ENCODE results near the gene ANGPTL2. TPM values are rescaled to one million over a fixed set of nuclear protein-coding genes. Genes with fewer than 3 reads are reported as not detected.

Gene ANGPTL2
- polyA plus RNA-seq, 3 donors: 9.6 to 11.1 (median 9.7) TPM

DNA sequence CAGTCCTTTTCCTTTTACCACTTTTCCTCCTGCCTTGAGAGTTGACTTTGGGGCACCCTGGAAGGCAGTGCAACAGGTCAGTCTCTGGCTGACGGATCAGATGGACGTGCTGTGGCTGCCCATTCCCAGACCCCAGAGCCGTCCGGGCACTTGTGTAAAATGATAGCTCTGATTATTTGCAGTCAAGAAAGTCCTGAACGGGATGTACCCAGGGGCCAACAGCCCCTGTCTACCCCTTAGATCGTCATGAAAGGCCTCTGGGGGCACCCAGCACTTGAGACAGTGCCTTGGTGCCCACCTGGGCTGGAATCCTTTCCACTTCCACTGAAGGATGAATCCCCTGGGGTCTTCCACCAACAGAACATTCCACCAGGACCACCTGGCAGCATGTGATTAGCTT, 17.7 kb upstream of the ANGPTL2 start:
- no peak for DNase-seq (ENCODE audit: extremely low read depth in 1 of 11, low read depth in 9 of 11, low spot score in 4 of 11)

DNA sequence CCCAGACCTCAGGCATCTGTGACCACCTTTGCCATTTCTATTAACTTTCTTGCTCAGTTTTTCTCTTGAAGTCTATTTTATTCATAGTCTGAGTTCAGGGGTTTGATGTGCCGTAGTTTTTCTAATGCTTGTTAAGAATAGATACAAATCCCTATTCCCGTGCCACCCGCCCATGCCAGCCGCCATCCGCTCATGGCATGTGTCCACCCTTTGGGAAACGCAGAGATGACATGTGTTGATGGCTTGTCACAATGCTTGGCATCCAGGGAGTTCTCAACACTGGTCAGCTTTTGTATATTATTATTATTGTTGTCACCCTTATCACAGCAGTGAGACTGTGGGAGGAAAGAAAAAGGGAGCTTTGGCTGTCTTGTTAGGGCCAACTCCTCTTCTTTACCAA, 17.3 kb upstream of the ANGPTL2 start:
- DNase-seq (ENCODE audit: extremely low read depth in 1 of 11, low read depth in 9 of 11, low spot score in 4 of 11): no peak

DNA sequence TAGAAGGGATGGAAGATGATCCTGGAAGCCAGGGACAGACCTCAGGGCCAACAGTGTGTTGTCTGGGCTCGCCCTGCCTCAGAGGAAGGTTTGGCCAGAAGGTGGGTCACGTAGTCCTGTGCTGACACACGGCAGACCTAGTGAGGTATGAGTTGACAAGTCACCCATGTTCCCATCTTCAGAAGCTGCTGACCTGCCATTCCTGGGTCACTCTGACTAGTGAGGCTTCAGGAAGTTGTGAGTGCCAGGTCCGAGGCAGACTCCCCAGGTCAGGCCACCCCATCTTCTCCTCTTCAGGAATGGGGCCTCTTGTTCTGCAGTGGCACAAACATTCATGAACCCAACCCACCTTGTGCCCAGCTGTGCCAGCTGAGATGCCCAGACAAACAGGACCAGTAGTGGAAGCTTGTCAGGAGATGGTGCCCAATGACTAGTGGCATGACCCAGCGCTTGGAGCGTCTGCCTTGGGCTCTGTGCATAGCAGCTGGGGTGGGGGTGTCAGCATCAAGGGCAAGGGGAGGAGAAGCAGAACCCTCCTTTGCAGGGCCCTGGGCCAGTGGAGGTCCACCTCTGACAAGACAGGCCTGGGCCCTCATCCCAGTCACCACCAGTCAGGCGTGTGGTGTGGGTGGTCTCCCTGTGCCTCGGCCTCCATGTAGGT, 16.8 kb upstream of the ANGPTL2 start:
- no peak for DNase-seq (ENCODE audit: extremely low read depth in 1 of 11, low read depth in 9 of 11, low spot score in 4 of 11)

DNA sequence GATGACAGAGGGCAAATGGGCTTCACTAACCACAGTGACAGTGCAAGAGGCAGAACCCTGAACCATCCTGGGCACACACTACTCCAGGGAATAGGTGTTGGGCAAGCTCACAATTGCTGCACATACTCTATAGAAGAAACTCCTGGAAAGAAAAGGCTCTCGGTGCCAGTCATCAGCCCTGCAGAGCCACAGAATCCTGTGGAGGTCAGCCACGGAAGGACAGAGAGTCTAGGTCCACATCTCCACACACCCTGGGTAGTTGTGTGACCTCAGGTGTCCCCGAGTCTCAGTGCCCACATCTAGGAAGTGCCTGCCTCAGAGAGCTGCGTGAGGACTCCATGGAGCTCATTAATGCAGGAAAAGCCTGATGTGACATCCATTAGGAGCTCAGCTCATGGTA, 16.0 kb upstream of the ANGPTL2 start:
- DNase-seq (ENCODE audit: extremely low read depth in 1 of 11, low read depth in 9 of 11, low spot score in 4 of 11): no peak

DNA sequence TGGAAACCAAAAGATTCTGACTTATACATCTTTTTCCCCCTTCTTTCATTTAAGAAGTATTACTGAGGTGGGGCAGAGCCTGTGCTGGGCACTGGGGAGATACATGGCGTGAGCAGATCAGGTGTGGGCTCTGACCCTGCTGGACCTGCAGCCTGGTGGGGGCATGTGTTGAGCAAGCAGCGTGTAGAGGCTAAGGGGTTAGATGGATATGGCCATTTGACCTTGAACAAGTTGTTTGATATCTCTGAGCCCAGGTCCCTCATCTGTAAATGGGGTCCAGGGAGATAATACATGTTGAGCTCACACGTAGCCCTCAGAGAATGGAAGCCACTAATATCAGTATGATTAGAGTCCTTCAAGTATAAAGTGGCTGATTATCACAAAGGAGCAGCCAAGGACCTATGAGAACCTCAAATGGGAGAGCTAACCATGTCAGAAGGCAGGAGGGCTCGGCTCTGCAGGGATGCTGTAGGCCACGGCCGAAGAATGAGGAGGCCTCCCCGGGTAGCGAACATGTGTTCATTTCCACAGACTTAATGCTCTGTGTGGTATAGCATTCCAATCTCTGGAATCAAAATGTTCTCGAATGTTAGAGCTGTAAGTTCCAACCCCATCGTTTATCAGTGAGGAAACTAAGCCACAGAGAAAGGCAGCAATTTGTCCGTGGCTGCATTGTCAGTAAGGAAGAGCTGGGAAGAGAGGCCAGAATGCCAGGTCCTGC, 15.4 kb upstream of the ANGPTL2 start:
- DNase-seq (ENCODE audit: extremely low read depth in 1 of 11, low read depth in 9 of 11, low spot score in 4 of 11): no peak

DNA sequence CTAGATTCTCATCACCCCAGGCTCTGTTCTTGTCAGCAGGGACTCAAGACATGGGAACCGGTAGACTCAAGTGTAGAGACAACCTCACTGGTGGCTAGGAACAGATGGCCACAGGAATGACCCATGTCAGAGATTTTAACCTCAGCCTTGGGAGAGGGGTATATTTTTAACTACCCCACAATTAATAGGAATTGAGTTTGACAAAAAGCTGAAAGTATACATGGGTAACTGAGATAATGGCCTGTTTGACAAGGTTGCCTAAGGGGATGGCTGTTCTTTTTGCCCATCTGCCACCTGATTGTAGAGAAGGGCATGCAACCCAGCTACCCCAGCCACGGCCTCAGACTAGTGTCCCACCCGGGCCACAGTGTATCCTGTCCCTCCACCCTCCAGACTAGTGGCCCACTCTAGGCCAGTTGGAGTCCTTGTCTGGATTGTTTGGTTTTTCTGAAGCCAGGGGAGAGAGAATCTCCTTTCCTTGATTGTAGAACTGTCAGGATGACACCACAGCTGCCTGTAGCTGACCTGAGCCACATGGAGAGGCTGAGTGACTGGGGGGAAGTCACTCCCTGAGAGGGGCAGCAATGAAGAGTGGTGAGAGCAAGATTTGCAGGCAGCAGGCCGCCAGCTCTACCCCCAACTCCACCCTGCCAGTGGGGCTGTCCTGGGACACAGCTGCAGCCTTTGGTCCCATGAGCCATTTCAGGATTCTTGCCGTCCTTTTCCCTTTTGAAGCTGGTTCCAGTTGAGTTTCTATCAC, 14.6 kb upstream of the ANGPTL2 start:
- DNase-seq (ENCODE audit: extremely low read depth in 1 of 11, low read depth in 9 of 11, low spot score in 4 of 11): no peak

DNA sequence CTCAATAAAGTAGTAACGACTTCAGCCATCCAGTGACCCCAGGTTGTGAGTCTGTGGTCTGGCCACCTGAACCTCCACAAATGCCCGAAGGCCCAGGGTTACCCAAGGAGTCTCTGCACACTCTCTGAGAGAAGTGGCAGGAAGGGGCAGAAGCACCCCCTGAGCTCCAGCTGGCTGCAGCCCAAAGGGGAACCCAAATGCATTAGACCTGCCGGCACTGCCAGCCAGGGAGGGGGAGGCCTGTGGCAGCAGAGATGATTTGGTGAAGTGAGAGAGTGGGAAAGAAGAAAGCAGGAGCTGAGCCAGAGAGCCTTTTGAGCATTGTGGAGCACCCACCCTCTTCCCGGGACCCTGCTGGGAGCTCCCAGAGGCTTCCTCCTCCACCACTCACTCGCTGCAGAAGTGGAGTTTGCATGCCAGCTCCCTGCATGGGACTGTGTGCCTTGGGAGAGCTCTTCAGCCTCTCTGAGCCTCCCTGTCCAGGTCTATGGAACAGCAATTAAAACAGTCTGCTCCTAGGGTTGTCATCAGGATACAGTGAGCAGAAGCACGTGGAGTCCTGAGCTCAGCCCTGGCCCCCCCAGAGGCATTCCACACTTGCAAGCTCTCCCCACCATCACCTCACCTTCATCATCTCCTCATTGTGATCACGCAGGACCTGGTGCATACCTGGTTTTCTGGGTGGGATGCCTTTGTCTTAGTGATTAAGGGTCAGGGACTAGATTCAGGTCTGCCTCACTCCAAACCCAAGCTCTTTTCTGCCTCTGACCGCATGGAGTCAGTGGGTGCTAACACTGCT, 13.8 kb upstream of the ANGPTL2 start:
- no peak for DNase-seq (ENCODE audit: extremely low read depth in 1 of 11, low read depth in 9 of 11, low spot score in 4 of 11)

DNA sequence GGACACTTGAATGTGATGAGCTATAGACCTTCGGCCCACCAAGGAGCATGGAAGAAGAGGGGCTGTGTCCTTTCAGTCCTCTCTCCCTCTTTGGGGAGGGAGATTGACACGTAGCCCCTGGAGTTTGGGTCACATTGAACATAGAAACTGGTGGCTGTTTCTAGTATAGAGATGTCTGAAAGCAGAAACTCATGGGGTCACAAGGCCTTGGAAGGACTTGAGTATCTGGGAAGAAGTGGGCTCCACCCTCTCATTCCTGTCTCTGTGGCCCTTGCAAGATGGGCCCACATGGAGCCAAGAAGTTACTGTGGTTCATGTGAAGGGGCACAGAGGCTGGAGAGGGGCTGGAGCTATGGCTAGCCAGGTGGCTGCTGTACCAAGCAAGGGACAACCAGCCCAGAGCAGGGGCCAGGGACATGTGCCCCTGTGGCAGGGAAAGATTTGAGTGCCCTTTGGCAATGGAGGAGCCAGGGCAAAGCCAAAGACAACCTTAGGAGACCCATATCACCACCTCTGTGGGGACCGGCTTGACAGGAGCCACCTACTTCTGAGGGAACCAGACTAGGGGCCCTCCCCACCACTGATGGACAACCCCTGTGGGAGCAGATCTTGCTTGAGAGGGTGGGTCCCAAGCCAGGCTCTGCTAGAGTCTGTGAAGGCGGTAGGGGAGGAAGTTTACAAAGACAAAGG, 12.8 kb upstream of the ANGPTL2 start:
- no peak for DNase-seq (ENCODE audit: extremely low read depth in 1 of 11, low read depth in 9 of 11, low spot score in 4 of 11)

DNA sequence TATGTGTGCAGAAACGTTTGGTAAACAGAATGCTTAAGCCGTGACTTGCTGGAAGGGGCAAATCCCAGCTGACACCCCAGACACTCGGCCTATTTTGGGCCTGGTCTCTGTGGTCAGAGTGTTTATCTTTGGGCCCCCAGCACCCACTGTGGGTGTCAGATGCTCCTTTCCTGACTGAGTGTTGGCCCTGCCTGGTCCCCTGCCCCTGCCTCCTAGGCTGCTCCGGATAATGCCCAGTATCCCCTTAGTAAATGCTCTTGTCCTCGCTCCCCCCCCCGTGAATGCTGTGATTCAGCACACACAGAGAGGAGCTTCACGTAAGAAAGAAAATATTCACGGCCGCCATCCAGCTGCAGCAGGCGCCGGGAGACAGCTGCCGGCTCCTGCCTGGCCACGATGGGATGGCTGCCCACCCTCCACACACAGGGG, 11.3 kb upstream of the ANGPTL2 start:
- no peak for DNase-seq (ENCODE audit: extremely low read depth in 1 of 11, low read depth in 9 of 11, low spot score in 4 of 11)

DNA sequence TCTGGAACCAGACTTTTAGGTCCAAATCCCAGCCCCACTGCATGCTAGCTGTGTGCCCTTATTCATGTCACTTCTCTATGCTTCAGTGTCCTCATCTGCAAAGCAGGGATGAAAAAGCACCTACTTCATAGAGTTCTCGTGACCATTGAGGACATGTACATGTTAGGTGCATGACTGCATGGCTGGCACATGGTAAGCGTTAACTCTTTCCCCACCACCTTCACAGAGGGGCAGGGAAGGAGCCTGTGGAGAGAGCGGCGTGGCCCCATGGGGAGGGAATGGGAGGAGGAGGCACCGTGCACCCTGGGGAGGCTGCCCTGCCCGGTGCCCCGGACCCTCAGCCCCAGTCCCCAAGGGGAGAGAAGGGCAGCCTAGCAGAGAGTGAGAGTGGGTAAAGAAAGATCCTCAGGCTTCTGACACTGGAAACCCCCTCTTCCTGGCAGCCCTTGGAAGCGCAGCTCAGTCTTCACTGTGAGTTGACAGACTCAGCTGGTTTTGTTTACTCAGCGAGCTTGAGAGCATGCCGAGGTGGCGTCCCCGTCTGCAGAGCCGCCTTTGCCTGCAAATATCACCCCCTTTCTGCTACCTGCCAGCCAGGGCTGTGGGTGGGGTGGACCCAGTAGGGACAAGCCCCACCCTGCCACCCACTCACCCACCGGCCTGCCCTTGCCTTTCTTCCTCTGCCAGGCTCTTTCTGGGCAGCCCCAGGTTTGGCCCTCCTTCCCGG, 10.6 kb upstream of the ANGPTL2 start:
- no peak for DNase-seq (ENCODE audit: extremely low read depth in 1 of 11, low read depth in 9 of 11, low spot score in 4 of 11)

DNA sequence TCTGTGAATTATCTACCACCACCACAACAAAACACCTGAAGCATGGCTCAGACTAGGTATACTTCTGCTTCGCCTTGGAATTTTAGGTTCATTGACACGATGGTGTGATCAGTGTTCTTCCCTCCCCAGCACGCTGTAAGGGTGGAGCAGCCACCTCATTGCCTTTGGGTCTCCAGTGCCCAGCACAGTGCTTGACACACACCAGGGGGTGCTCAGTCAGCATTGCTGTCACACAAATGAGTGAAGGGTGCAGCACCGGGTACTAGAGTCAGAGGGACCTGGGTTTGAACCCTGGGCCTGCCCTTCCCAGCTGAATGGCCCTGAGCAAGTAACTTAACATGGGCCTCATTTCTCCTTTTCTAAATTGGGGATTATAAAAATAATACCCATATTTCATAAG, 9.9 kb upstream of the ANGPTL2 start:
- no peak for DNase-seq (ENCODE audit: extremely low read depth in 1 of 11, low read depth in 9 of 11, low spot score in 4 of 11)

DNA sequence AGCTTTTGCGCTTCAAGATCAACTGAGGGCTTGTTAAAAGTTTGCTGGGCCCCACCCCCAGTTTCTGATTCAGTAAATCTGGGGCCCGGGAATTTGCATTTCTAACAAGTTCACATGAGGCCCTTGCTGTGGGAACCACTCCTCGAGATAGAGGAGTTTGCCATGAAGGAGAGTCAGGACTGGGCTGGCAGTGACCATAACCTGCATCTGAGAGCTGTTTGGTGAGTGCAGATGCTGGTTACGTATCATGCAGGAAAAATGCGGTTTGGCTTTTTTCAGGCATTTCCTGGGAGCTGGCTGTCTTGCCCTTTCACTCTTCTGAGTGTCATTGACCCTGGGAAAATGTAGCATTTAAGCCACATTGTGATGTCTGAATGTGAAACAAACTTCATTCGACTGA, 9.4 kb upstream of the ANGPTL2 start:
- DNase-seq (ENCODE audit: extremely low read depth in 1 of 11, low read depth in 9 of 11, low spot score in 4 of 11): no peak

DNA sequence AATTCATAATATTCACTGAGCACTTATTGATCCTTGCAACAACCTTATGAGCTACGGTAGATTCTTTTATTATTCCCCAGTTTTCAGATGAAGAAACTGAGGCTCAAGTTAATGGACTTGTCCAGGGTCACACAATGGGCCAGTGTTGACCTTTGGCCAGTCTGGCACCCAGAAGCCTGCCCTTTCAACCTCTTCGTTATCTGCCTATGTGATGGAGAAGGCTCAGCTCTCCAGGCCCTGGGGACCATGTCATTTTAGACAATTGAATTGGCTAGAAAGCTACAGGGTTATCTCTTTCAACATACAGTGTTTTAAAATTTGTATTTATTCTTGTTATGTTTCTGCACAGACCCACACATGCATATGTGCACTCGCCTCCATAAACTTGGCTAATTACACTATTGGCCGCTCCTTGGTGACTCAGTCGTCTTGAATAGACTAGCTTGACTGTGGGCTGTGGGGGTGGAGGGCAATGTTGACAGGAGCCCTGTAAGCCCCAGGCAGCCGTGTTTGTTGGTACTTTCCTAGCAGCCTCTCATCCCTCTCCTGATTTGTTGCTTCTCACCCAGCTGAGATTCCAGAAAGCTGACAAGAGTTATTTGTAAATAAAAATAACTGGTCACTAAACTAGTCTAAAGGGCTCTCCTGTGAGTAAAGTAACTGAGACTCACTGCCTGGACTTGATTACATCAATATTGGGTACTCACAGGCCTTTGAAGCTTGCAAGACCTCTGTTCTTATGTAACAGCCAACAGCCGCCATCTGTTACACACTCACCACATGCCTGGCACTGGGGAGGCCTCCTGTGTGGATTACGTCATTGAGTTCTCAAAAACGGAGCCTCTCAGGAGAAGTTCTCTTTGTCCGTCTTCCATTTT, 8.5 kb upstream of the ANGPTL2 start:
- no peak for DNase-seq (ENCODE audit: extremely low read depth in 1 of 11, low read depth in 9 of 11, low spot score in 4 of 11)

DNA sequence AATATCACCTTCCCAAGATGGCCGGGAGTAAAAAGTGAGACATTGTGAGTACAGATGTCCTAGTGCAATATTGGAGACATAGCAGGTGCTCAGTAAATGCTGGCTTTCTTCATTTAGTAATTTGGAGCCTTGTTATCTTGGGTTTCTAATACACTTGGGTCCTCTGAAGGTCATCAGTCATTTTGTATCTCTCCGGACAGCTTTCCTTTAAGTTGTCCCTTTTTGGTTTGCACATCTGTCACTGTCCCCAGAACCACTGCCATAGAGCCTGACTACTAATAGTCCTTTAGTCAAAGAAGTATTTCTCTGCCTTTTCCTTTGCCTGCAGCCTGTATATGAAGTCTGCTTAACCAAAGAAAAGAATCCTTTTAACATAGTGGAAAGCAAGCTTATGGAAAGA, 7.8 kb upstream of the ANGPTL2 start:
- DNase-seq (ENCODE audit: extremely low read depth in 1 of 11, low read depth in 9 of 11, low spot score in 4 of 11): no peak

DNA sequence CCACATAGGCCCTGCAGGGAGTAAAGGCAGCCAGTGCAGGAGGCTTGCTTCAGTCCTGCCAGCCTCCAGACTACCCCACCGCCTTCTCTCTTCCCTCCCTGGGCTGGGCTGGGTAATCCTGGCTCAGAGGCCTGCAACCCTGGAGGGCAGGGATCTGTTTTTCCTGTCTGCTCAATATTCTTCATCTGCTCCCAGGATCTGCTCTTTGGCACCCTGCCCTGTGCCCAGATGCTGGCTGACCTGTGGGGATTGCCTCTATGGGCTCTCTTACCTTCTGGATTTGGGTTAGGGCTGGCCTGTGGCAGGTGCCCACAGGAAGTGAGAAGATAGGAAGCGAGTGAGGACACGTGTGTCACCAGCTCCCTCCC, 7.3 kb upstream of the ANGPTL2 start:
- no peak for DNase-seq (ENCODE audit: extremely low read depth in 1 of 11, low read depth in 9 of 11, low spot score in 4 of 11)

DNA sequence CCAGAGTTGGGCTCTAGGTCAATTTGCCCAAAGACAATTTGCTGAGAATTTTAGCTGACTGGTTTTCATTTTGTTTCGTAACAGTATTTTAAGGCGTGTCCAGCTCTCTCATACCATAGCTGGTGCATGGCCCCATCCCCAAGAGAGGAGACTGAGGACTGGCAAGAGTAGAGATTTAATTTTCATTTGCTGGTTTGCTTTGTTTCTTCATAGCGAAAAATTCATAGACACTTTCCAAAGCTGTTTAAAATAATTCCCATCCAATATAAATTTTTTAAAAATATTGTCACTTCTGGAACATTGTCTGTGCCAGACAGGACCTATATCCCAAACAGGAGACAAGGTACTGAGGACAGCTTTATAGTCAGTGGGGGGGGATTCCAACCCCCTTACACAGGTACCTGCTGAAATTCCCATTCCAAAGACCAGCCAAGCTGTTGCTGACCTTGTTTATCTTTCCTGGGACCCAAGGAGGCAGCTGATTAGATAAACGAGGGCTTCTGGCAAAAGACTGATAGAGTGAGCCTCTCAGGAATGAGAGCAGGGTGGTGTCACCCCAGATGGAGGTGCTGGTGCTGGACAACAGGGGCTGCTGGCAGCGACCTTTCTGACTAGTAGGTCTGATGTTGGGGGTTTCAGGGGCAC, 6.8 kb upstream of the ANGPTL2 start:
- no peak for DNase-seq (ENCODE audit: extremely low read depth in 1 of 11, low read depth in 9 of 11, low spot score in 4 of 11)

Measured in renal cortex interstitium (tissue), 11 donors.